ENCODE data around the gene HOXC13. TPM values are rescaled to one million over a fixed set of nuclear protein-coding genes. Genes with fewer than 3 reads are reported as not detected.

Gene HOXC13
- total RNA-seq, 1 donor from 2014 or later, result not detected

- ATAC-seq (ENCODE audit: low read depth), result no peak
- peaks cover 2% of the 10 kb centered on the region for H3K9me3 Mint-ChIP-seq
- DNase-seq, result no peak
- peaks cover 15% of the 10 kb centered on the region for H3K4me1 Mint-ChIP-seq
- no peak overlapping the region for H3K27ac Mint-ChIP-seq
- H3K4me3 Mint-ChIP-seq, result no peak overlapping the region
- peaks cover 75% of the 10 kb centered on the region for H3K27me3 Mint-ChIP-seq
- TF ChIP-seq, protein P1, sequence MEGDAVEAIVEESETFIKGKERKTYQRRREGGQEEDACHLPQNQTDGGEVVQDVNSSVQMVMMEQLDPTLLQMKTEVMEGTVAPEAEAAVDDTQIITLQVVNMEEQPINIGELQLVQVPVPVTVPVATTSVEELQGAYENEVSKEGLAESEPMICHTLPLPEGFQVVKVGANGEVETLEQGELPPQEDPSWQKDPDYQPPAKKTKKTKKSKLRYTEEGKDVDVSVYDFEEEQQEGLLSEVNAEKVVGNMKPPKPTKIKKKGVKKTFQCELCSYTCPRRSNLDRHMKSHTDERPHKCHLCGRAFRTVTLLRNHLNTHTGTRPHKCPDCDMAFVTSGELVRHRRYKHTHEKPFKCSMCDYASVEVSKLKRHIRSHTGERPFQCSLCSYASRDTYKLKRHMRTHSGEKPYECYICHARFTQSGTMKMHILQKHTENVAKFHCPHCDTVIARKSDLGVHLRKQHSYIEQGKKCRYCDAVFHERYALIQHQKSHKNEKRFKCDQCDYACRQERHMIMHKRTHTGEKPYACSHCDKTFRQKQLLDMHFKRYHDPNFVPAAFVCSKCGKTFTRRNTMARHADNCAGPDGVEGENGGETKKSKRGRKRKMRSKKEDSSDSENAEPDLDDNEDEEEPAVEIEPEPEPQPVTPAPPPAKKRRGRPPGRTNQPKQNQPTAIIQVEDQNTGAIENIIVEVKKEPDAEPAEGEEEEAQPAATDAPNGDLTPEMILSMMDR (IDR thresholded peaks at IDR 0.05), result no peak
- POLR2A ChIA-PET, result interaction anchor here (0.6 to 0.7 kb wide), 2 partner anchors 54 to 81 kb away, joined by 4 read pairs; no protein-coding TSS in a partner anchor
- H3K36me3 Mint-ChIP-seq (ENCODE audit: low read depth), result no peaks in the 10 kb centered on the region
- intact Hi-C loops (cut with micrococcal nuclease), result no loop called here
- CTCF ChIA-PET, result no interaction called here
These were observed 39.2 kb downstream of the HOXC13 start for GRCh38 chr12:53977596-53978445.

- Mint-ChIP-seq H3K4me1 (peaks cover 10% of the 10 kb centered on the region), H3K27me3 (peaks cover 77% of the 10 kb centered on the region), H3K27ac (no peak overlapping the region), H3K36me3 (ENCODE audit: low read depth) (no peaks in the 10 kb centered on the region), H3K9me3 (peaks cover 2% of the 10 kb centered on the region), H3K4me3 (no peak overlapping the region)
- ChIA-PET POLR2A (interaction anchor here (0.6 kb wide), 1 partner anchor 53 kb away, joined by 4 read pairs; no protein-coding TSS in a partner anchor), CTCF (no interaction called here)
- TF ChIP-seq, protein P1 (IDR thresholded peaks at IDR 0.05), result no peak
- DNase-seq (no peak), ATAC-seq (ENCODE audit: low read depth) (no peak)
- intact Hi-C loops (cut with micrococcal nuclease), result no loop called here
These were observed 40.1 kb downstream of the HOXC13 start for GRCh38 chr12:53978477-53979356.

DNA sequence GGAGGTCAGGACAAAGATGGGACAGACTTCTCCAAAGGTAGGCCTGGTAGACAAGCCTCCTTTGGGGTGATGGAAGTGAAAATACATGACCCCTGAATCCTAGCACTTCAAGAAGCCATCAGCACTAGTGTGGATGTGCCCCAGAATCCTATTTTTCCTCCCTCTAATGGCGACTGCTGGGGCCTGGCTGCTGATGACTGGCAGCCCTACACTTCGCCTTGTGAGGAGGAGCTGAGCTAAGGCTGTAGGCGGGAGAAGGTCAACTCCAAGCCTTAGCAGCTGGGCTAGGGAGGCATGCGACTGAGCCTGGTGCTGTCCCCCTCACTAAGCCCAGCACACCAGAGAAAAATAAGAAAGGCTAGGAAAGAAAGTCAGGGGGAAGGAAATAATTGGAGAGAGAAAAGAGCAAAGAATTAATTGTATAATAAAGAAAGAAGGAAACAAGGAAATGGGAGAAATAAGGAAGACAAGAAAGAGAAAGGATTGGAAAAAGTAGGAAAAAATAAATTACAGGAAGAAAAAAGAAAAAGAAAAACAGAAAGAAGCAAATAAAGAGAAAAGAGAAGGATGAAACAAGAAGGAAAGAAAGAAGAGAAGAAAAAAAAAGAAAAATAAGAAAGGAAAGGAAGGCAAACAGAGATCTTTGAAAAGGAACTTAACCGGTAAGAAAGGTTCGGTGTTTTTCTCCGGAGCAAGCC, 41.6 kb downstream of the HOXC13 start:
- Mint-ChIP-seq H3K4me3 (no peak overlapping the region), H3K36me3 (ENCODE audit: low read depth) (no peaks in the 10 kb centered on the region), H3K4me1 (peaks cover 13% of the 10 kb centered on the region), H3K27me3 (peaks cover 80% of the 10 kb centered on the region), H3K27ac (no peak overlapping the region), H3K9me3 (peaks cover 2% of the 10 kb centered on the region)
- ChIA-PET POLR2A (no interaction called here), CTCF (no interaction called here)
- intact Hi-C loops (cut with micrococcal nuclease), result no loop called here
- ATAC-seq (ENCODE audit: low read depth) (no peak), DNase-seq (no peak)
- TF ChIP-seq, protein P1 (IDR thresholded peaks at IDR 0.05), result no peak

GRCh38 chr12:53980802-53981496, 42.3 kb downstream of the HOXC13 start:
- Mint-ChIP-seq H3K36me3 (ENCODE audit: low read depth) (no peaks in the 10 kb centered on the region), H3K9me3 (no peaks in the 10 kb centered on the region), H3K4me1 (peaks cover 11% of the 10 kb centered on the region), H3K4me3 (no peak overlapping the region), H3K27me3 (peaks cover 79% of the 10 kb centered on the region), H3K27ac (no peak overlapping the region)
- DNase-seq (no peak), ATAC-seq (ENCODE audit: low read depth) (no peak)
- intact Hi-C loops (cut with micrococcal nuclease), result no loop called here
- ChIA-PET CTCF (no interaction called here), POLR2A (no interaction called here)
- TF ChIP-seq, protein P1 (IDR thresholded peaks at IDR 0.05), result no peak
